CD8-positive, alpha-beta memory T cell (primary cell): ENCODE data around the gene EIF4EBP2. TPM values are rescaled to one million over a fixed set of nuclear protein-coding genes. Genes with fewer than 3 reads are reported as not detected.
A peak's percentile ranks its signal among the peaks of the same experiment; 100 is the strongest.

Experiments used
- CTCF ChIA-PET: fragments of 350-600 bp; sonication (Branson Sonifier 250); formaldehyde crosslinking; loops from one replicate; lab custom pipeline; 2021; ENCODE audit warnings: antibody characterized with exemption; lab: Charles Lee
- POLR2A ChIA-PET: fragments of 350-600 bp; sonication (Branson Sonifier 250); formaldehyde crosslinking; loops from one replicate; lab custom pipeline; 2021; ENCODE audit warnings: antibody characterized with exemption; lab: Charles Lee
- DNase-seq, 5 donors: peaks; one replicate each; pipeline versions ENCODE4 v3.0.0 to v3.0.0-alpha.2; 2020 to 2022; ENCODE audit warnings: mixed read lengths in 1 of 5
- H3K27ac ChIP-seq: one replicate; pipeline ENCODE4 v1.7.0; 2013; ENCODE audit warnings: low read depth, mild to moderate bottlenecking, low read length, moderate library complexity
- H3K27me3 ChIP-seq: 2 replicates; pipeline ENCODE4 v1.7.0; 2013; ENCODE audit warnings: low read length, mild to moderate bottlenecking; ENCODE audit not compliant: insufficient read depth, poor library complexity, severe bottlenecking
- H3K36me3 ChIP-seq: 2 replicates; pipeline ENCODE4 v1.7.0; 2013; ENCODE audit warnings: mild to moderate bottlenecking, low read length, moderate library complexity; ENCODE audit not compliant: insufficient read depth
- H3K4me1 ChIP-seq: 2 replicates; pipeline ENCODE4 v1.7.0; 2013; ENCODE audit warnings: mild to moderate bottlenecking, low read length, moderate library complexity; ENCODE audit not compliant: insufficient read depth
- H3K4me3 ChIP-seq: 2 replicates; pipeline ENCODE4 v1.7.0; 2013; ENCODE audit warnings: mild to moderate bottlenecking, low read length
- H3K9me3 ChIP-seq: 2 replicates; pipeline ENCODE4 v1.7.0; 2013; ENCODE audit warnings: mild to moderate bottlenecking, low read length
- H3K27ac Mint-ChIP-seq, 8 donors: one replicate each; pipeline ENCODE4 v1.8.0; 2020 to 2021; ENCODE audit warnings: mixed read lengths in 8 of 8, mild to moderate bottlenecking in 6 of 8, inconsistent platforms in 3 of 8, moderate library complexity in 3 of 8
- H3K27me3 Mint-ChIP-seq, 2 donors: one replicate each; pipeline ENCODE4 v1.8.0; 2020 to 2021; ENCODE audit warnings: mixed read lengths in 2 of 2, mild to moderate bottlenecking in 1 of 2, moderate library complexity in 1 of 2
- H3K36me3 Mint-ChIP-seq, 3 donors: one replicate each; pipeline ENCODE4 v1.8.0; 2020 to 2021; ENCODE audit warnings: mixed read lengths in 3 of 3, inconsistent platforms in 1 of 3, mild to moderate bottlenecking in 1 of 3
- H3K4me1 Mint-ChIP-seq, 3 donors: one replicate each; pipeline ENCODE4 v1.8.0; 2020 to 2021; ENCODE audit warnings: mixed read lengths in 3 of 3, inconsistent platforms in 1 of 3, mild to moderate bottlenecking in 1 of 3
- H3K4me3 Mint-ChIP-seq, 7 donors: one replicate each; pipeline ENCODE4 v1.8.0; 2020 to 2021; ENCODE audit warnings: mixed read lengths in 7 of 7, mild to moderate bottlenecking in 6 of 7, moderate library complexity in 4 of 7, inconsistent platforms in 2 of 7
- H3K9me3 Mint-ChIP-seq, 5 donors: one replicate each; pipeline ENCODE4 v1.8.0; 2020 to 2022; ENCODE audit warnings: mixed read lengths in 5 of 5, mild to moderate bottlenecking in 3 of 5, moderate library complexity in 2 of 5, inconsistent platforms in 1 of 5
- polyA plus RNA-seq: library from polyadenylated mRNA; unstranded; fragments of 300-500 nt; fragmentation: Illumina TruSeq; gene quantifications from one replicate; pipeline ENCODE4 v1.2.3, GENCODE V29; 2021
- total RNA-seq, 2 experiments: library from RNA; stranded (reverse); gene quantifications; one replicate each; pipeline ENCODE4 v1.2.3, GENCODE V29; 2021

Gene EIF4EBP2
- total and polyA plus RNA-seq, 3 experiments from 2014 or later, result 44.4 to 61.9 (median 45.8) TPM

DNA sequence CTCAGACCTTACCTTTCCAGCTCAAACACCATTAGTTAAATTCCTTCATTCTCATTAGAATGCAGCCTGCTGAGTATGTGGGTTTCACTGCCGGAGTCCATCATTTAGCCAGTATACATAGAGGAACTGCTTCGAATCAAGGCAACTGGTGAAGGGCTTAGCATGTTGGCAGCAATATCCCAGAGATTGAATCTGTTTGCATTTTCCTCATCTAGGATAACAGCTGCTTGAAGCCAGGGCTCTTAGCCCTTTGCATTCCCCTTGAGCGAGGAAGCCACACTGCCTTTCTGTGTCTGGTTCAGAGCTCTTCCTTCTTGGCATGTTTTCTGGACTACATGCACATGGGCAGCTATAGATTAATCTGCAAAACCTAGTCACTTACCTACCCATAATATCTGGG, 22.9 kb downstream of the EIF4EBP2 start:
- no peak for DNase-seq
- H3K4me3 ChIP-seq, result no peak overlapping the region
- no peaks in the 10 kb centered on the region for H3K9me3 ChIP-seq
- peaks cover 37% of the 10 kb centered on the region for H3K36me3 ChIP-seq
- Mint-ChIP-seq H3K4me1 (peaks cover 4 to 19% (median 6%) of the 10 kb centered on the region in 3 donors), H3K27me3 (no peaks in the 10 kb centered on the region), H3K36me3 (peaks cover 0 to 77% (median 29%) of the 10 kb centered on the region in 3 donors), H3K4me3 (no peak overlapping the region), H3K27ac (peak overlapping the region in 2 of 8 donors; percentile 33 to 71), H3K9me3 (no peaks in the 10 kb centered on the region)
- POLR2A ChIA-PET, result interaction anchor here (1.0 kb wide), 1 partner anchor 21 kb away, joined by 5 read pairs; no protein-coding TSS in a partner anchor
- no peaks in the 10 kb centered on the region for H3K27me3 ChIP-seq
- CTCF ChIA-PET, result interaction anchor here (1.1 to 1.3 kb wide), 2 partner anchors 14 to 205 kb away, joined by 3 read pairs; no protein-coding TSS in a partner anchor
- H3K4me1 ChIP-seq, result peaks cover 5% of the 10 kb centered on the region
- H3K27ac ChIP-seq, result no peak overlapping the region

- H3K27me3 Mint-ChIP-seq, result no peaks in the 10 kb centered on the region
- H3K4me3 Mint-ChIP-seq, result no peak overlapping the region
- H3K9me3 Mint-ChIP-seq, result no peaks in the 10 kb centered on the region
- no peak for DNase-seq
- peak overlapping the region in 1 of 8 donors; percentile 84 for H3K27ac Mint-ChIP-seq
- peaks cover 6% of the 10 kb centered on the region for H3K36me3 ChIP-seq
- no peaks in the 10 kb centered on the region for H3K27me3 ChIP-seq
- ChIA-PET CTCF (no interaction called here), POLR2A (interaction anchor here (0.5 kb wide), 1 partner anchor 33 kb away, joined by 3 read pairs; no protein-coding TSS in a partner anchor)
- H3K27ac ChIP-seq, result no peak overlapping the region
- H3K4me3 ChIP-seq, result no peak overlapping the region
- H3K9me3 ChIP-seq, result no peaks in the 10 kb centered on the region
- H3K4me1 ChIP-seq, result peaks cover 28% of the 10 kb centered on the region
- peaks cover 0 to 37% (median 9%) of the 10 kb centered on the region in 3 donors for H3K36me3 Mint-ChIP-seq
- peaks cover 19 to 25% (median 24%) of the 10 kb centered on the region in 3 donors for H3K4me1 Mint-ChIP-seq
Observed at GRCh38 chr10:70430493-70431445, 26.8 kb downstream of the EIF4EBP2 start.

- no peaks in the 10 kb centered on the region for H3K9me3 Mint-ChIP-seq
- no peak for DNase-seq
- ChIA-PET POLR2A (no interaction called here), CTCF (no interaction called here)
- peaks cover 0 to 26% (median 9%) of the 10 kb centered on the region in 3 donors for H3K36me3 Mint-ChIP-seq
- H3K36me3 ChIP-seq, result no peaks in the 10 kb centered on the region
- no peak overlapping the region for H3K27ac ChIP-seq
- H3K4me1 Mint-ChIP-seq, result peaks cover 19 to 25% (median 24%) of the 10 kb centered on the region in 3 donors
- H3K4me3 Mint-ChIP-seq, result peak overlapping the region in 2 of 7 donors; percentile 67 to 72
- H3K4me1 ChIP-seq, result peaks cover 28% of the 10 kb centered on the region
- peak overlapping the region in 4 of 8 donors; percentile 50 to 88 (median 71) for H3K27ac Mint-ChIP-seq
- H3K27me3 Mint-ChIP-seq, result no peaks in the 10 kb centered on the region
- H3K4me3 ChIP-seq, result no peak overlapping the region
- H3K9me3 ChIP-seq, result no peaks in the 10 kb centered on the region
- no peaks in the 10 kb centered on the region for H3K27me3 ChIP-seq
Observed at GRCh38 chr10:70432101-70432500, 28.2 kb downstream of the EIF4EBP2 start.

DNA sequence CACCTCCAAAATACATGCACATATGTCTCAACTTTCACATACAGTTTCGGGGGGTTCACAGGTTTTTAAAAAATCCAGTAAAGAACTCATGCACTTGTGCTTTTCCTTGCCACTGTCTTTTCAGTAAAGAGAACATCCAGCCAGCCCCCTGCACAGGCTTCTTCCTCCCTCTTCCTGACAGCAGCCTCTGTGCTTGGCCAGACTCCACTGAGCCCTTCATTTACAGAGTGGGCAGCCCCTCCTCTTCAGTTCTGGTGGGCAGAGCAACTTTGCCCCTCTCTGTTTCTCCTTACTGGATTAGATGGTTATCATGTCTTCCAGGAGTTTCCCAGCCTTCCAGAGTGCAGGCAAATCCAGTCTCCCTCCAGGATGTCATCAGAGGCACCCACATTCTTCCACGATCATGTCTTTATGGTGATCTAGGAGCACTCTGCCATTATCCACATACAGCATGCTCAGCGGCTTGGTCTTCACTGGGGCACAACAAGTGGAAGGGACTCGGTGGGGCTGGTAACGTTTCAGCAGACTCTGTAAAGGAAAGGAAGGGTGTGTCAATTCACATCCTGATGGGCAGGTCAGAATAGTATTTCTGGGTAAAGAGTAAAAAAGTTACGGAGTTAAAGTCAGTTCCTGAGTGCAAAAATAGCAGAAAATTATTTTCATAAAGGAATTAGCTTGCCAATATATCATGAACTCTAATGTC, 28.8 kb downstream of the EIF4EBP2 start:
- no peak overlapping the region for H3K27ac ChIP-seq
- DNase-seq, result no peak

GRCh38 chr10:70433581-70434280, 29.8 kb downstream of the EIF4EBP2 start:
- H3K4me3 ChIP-seq, result no peak overlapping the region
- no peaks in the 10 kb centered on the region for H3K36me3 ChIP-seq
- Mint-ChIP-seq H3K4me1 (peaks cover 17 to 25% (median 24%) of the 10 kb centered on the region in 3 donors), H3K4me3 (peak overlapping the region in 1 of 7 donors; percentile 67), H3K36me3 (peaks cover 0 to 11% (median 3%) of the 10 kb centered on the region in 3 donors), H3K27me3 (peaks cover 0 to 3% of the 10 kb centered on the region in 2 donors), H3K9me3 (no peaks in the 10 kb centered on the region), H3K27ac (peak overlapping the region in 1 of 8 donors; percentile 47)
- no peaks in the 10 kb centered on the region for H3K9me3 ChIP-seq
- no peak overlapping the region for H3K27ac ChIP-seq
- ChIA-PET POLR2A (interaction anchor here (0.9 kb wide), 1 partner anchor 9 kb away, joined by 3 read pairs; no protein-coding TSS in a partner anchor), CTCF (interaction anchor here (0.8 to 1.7 kb wide), 2 partner anchors 20 to 69 kb away, joined by 3 to 4 read pairs; no protein-coding TSS in a partner anchor)
- DNase-seq, result no peak
- no peaks in the 10 kb centered on the region for H3K27me3 ChIP-seq
- H3K4me1 ChIP-seq, result peaks cover 28% of the 10 kb centered on the region

More for the DNA sequence above, 28.8 kb downstream of the EIF4EBP2 start:
- Histone ChIP-seq H3K36me3 (no peaks in the 10 kb centered on the region), H3K27me3 (no peaks in the 10 kb centered on the region), H3K9me3 (no peaks in the 10 kb centered on the region), H3K4me1 (peaks cover 28% of the 10 kb centered on the region), H3K4me3 (peak overlapping the region; percentile 61)
- ChIA-PET POLR2A (interaction anchor here (0.9 kb wide), 1 partner anchor 10 kb away, joined by 3 read pairs; no protein-coding TSS in a partner anchor), CTCF (interaction anchor here (0.8 to 1.7 kb wide), 2 partner anchors 19 to 68 kb away, joined by 3 to 4 read pairs; no protein-coding TSS in a partner anchor)
- Mint-ChIP-seq H3K27me3 (no peaks in the 10 kb centered on the region), H3K36me3 (peaks cover 0 to 20% (median 9%) of the 10 kb centered on the region in 3 donors), H3K4me3 (peak overlapping the region in 5 of 7 donors; percentile 45 to 80 (median 68)), H3K27ac (peak overlapping the region in 7 of 8 donors; percentile 11 to 89 (median 68)), H3K4me1 (peaks cover 19 to 25% (median 24%) of the 10 kb centered on the region in 3 donors), H3K9me3 (no peaks in the 10 kb centered on the region)

- Histone ChIP-seq H3K36me3 (no peaks in the 10 kb centered on the region), H3K27me3 (peaks cover 4% of the 10 kb centered on the region), H3K4me3 (no peak overlapping the region), H3K4me1 (peaks cover 29% of the 10 kb centered on the region), H3K9me3 (no peaks in the 10 kb centered on the region), H3K27ac (no peak overlapping the region)
- Mint-ChIP-seq H3K36me3 (no peaks in the 10 kb centered on the region), H3K4me3 (no peak overlapping the region), H3K27me3 (peaks cover 13 to 14% of the 10 kb centered on the region in 2 donors), H3K9me3 (no peaks in the 10 kb centered on the region), H3K4me1 (peaks cover 20 to 32% (median 24%) of the 10 kb centered on the region in 3 donors), H3K27ac (no peak overlapping the region)
- ChIA-PET POLR2A (interaction anchor here (0.6 to 0.9 kb wide), 2 partner anchors 31 to 1313 kb away, joined by 3 to 4 read pairs; no protein-coding TSS in a partner anchor), CTCF (no interaction called here)
- no peak for DNase-seq
Observed at GRCh38 chr10:70435241-70436085, 31.5 kb downstream of the EIF4EBP2 start.
